ENCODE results near the gene GJB3.

GRCh38 chr1:34829250-34829649, 48.2 kb downstream of the GJB3 start:
- TF ChIP-seq CTCF (optimal IDR thresholded peaks at IDR 0.05 in 1 of 3, IDR thresholded peaks at IDR 0.05 in 1 of 3, conservative IDR thresholded peaks at IDR 0.05 in 1 of 3; ENCODE audit: extremely low read depth in 1 of 3, insufficient read depth in 2 of 3, low read length in 3 of 3) (no peak), EZH2 (IDR thresholded peaks at IDR 0.05; ENCODE audit: low read length) (no peak)

All from keratinocyte (primary cell).